NCI-H146 treated with DMSO at 0.1 percent for 48 hours (cell line): ENCODE measurements around the gene KLHDC7A.
"Not testable (repeated sequence)": the region's sequence is repeated elsewhere in the genome, so short reads cannot be mapped to it uniquely, and the experiment has no call there.

ENCODE experiments used
- DNase-seq: peaks from one replicate; lab custom pipeline; 2025; ENCODE audit not compliant: unreplicated experiment; lab: John Stamatoyannopoulos, UW

KLHDC7A gene

DNA sequence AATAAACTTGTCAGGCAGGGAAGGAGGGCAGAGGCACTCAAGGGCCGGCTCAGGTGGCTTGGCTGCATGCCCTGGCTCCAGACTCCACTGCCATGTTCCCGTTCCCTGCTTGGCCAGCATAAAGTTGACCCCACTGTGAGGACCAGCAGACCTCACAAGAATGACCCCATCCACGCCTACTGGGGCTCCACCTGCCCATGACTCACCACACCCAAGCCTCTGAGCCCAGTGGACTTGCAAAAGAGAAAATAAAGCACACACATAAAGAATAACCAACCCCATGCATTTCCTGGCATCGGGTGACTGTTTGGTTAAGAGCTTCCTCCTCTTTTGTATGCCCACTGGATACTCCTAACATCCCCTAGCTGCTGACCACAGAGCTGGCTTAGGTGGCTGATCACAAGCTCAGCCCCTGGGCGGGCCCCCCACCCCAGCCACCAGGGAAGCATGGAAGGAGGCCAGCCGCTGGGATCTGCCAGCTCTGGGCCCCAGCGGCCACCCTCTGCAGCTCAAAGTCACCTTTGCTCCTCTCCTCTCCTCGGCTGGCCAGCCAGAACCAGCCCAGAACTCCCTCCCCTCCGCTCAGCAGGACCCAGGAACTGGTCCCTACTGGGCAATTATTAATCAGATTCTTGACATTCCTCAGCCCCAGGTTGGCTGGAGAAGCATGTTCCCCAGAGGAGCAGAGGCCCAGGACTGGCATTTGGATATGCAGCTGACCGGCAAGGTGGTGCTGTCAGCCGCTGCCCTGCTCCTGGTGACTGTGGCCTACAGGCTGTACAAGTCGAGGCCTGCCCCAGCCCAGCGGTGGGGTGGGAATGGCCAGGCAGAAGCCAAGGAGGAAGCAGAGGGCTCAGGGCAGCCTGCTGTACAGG, at the start of gene KLHDC7A:
KLHDC7A (plus strand) TSS at position 616 of the 875 bp plus-strand sequence; CDS start at position 668, 52 bp downstream.
- DNase-seq = no peak

DNA sequence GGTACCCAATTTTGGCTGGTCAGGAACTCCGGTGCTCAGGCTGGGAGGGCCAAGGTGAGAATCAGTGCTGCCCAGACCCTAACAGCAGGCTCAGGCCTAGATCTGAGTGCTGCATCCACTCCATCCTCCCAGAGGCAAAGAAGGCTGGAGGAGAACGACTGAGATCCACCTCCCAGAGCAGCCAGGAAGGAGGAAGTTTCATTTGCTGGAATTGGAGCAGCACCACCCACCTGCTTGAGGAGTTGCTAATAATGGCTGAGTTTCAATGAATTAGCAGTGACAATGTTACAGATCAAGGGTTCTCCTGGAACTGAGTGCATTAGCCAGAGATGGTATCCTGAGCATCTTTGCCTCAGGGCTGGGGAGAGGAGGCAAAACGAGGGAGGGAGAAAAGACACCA, 46.7 kb upstream of the KLHDC7A start:
- no peak for DNase-seq

DNA sequence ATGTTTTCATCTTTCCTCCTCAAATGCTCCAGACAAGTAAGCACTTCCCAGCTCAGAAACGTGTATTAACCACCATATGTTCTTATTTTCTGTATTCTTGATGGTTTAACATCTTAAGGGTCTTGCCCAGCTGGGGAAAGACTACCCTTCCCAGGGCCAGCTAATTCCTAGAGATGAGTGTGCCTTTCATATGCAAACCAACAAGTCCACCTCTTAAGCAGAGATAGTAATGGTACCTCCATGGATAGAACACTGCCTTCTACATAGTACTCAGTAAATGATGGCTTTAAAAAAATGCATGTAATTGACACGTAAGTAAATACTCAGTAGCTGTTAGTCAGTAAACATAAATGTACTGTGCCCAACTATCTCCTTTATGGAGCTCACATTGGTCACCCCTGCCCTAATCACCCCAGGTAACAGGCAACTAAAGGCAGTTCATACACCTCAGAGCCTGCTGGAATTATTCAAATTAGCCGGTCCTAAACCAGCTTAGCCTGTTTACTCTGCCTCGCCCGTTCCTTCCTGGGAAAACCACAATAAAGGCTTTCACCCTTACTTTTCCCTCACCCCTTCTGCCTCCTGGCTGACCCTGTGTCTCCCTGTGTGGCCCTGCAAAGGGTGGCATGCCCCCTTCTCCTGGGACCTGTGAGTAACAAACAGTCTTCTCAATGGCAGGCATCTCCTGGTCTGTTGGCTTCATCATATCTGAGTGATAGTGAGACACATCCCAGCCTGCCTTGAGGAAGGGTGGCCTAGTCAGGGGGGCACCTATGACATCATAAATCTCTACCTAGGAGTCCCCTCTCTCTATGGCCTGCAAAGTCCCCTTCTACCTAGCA, 40.1 kb upstream of the KLHDC7A start:
- DNase-seq = no peak

DNA sequence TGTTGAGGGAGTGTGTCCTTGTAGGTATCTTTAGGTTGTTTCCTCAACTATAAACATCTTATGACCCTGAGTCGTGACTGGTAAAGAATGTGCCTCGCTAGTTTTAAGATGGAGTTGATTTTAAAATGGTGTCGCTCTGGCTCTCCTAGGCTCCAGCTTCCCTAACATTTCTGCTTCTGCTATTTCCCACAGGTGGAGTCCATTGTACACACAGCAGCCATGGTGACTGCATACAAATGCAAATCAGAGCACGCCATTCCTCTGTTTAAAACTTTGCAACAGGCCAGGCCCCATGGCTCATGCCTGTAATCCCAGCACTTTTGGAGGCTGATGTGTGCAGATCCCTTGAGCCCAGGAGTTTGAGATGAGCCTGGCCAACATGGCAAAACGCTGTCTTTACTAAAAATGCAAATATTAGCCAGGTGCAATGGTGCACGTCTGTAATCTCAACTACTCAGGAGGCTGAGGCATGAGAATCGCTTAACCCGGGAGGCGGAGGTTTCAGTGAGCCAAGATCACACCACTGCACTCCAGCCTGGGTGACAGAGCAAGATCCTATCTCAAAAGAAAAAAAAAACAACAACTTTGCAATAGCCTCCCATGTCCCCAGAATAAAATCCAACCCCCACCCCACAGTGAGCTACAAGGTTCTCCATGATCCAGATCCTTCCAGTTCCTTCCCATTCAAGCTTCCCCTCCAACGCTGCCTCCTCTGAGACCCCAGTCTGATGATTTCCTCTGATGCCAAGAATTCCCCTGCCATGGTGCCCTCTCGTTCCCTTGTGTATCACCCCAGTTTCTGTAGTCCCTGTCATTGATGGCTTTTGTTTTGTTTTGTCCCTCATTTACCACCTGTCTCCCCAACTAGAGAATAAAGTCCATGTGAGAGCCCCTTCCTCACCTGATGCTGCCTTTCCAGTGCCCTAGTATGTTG, 36.9 kb upstream of the KLHDC7A start:
- DNase-seq = no peak

DNA sequence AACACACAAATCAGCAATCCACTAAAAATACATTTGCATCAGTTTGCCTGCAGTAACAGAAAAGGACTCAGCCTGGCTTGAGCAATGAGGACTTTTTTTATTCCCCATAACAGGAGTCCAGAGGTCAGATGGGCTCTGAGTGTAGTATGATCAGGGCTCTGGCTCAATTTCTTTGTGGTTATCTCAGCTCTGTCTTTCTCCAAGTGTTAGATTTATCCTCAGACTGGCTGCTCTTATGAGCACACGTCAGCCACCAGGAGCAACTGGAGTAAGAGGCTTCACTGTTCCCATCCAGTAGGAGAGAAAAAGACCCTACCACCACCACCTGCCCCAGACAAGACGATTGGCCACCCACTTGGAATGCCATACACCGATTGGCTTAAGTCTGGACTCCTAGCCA, 36.2 kb upstream of the KLHDC7A start:
- no peak for DNase-seq

DNA sequence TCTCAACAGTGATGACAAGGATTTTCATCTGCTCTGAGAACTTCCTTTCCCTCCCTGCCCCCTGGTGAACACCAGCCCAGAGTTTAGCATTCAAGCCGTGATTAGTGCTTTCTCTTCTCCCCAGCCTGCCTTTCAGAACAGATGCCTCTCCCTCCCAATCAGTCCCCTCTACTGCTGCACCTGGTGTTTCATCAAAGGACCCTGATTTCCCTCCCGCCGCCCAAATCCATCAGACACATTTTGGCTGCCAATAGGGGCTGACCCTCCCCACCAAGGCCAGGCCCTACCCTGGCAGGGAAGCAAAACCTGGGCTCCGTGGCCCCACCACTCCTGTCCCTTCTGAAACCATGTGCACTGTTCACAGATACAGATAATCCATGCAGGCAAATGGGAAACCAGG, 34.0 kb upstream of the KLHDC7A start:
- DNase-seq = no peak

DNA sequence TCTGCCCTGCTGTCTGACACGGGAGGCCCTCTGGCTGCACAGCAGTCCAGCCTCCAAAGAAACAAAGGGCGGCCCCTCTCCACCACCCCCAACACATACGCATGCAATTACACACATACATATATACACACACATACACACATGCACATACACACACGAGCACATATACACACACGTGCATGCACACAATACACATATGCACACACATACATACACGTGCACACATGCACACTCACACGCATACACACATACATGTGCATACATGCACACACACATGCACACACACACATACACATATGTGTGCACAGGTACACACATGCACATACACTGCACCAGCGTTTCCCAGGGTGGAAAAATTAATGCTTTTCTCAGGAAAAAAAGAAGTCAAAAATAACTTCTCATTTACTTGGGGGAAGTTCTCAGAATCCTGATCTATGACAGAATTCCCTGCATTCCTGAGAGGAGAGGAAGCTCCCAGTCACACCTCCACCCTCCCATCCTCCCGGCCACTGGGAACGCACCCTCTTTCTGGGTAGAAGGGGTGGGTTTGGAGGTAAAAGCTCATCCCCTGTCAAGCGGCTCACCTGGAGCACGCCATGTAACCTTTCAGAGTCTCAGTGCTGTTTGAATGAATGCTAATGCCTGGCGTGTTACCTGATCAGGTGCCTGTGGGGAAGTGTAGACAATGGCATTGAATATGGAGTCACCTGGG, 33.1 kb upstream of the KLHDC7A start:
- no peak for DNase-seq

DNA sequence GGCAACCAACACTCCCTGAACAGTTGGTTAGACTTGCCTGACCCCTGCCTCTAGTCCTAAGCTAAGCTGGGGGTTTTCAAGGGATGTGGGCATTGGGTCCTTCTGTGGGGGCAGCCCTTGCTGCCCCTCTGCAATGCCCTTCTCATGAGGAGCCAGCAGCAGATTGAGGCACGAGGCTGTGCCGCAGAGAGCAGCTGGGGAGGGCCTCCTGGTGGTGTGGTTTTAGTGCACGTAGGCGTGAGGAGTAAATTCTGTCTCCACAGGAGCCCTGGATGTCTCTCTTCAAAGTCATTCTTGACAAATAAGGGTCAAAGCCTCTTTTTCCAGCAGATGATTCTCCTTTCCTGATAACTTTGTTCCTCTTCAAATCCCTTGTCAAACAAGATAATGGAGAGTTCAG, 31.8 kb upstream of the KLHDC7A start:
- no peak for DNase-seq

DNA sequence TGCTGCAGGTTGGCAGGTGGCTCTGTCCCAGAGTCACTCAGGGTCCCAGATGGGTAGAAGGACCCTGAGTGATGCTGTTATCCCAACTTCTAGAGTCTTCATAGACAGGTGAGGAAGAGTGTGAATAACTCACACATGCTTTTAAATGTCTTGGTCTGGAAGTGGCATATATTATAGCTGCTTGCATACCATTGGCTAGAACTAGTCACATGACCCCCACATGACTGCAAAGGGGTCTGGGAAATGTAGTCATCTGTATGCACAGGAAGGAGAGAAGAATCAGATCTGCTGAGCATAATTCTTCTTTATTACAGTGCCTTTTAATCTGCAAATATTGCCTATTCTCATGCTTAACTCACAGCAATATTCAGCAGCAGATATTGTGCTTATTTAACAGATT, 28.2 kb upstream of the KLHDC7A start:
- DNase-seq = no peak

DNA sequence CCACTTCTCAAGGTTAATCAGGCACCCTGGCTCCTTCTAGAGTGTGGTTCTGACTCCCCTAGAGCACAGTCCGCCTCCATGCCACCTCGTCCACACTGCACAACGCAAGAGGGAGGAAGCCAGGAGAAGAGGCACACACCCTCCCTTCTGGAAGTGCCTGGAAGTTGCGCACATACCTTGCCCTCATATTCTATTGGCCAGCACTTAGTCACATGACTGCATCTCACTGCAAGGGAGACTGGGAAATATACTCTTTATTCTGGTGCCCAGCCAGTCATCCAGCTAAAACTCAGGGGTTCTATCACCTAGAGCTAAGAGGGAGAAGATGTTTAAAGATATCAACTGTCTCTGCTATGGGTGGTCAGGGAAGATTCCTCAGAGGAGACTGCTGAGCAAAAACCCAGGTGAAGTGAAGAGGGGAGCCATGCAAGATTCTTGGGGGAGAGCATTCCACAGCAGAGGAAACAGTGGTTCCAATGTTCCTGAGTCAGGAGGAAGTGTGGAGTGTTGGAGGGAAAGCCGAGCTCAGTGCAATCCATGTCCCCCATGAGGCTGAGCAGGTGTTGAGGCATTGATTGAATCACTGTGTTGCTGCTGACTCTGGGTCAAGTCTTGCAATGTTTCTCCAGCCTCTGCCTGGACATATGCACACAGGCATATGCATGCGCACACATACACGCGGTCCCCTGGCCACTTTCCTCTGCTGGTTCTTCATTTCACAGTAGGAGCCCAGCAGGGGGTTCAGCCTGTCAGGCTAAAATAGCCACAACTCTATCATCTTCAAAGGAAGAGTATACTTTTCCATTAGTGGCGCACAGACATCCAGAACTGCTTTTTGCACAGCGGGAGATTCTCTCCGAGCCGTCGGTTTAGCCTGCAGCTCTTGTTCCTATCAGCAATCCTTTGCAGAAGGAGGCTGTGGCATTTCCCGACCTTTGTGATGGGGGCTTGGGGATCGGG, 22.3 kb upstream of the KLHDC7A start:
- DNase-seq = no peak

DNA sequence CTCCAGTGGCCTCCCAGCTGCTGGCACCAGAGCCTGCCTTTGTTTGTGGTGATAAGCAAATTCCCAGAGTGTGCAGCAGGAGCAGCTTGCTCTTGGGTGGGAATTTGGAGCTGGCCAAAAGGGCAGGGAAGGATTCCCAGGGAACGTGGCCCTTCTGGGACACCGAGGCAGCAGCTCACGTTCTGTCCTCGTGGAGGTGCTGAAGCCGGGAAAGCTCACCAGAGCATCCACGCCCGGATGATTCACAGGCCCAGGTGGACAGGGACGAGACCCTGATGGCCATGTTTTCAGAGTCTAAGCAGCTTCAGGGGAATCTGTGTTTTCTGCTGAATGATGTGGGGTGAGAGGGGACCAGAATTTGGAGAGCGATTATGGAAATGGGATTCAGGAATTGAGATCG, 19.1 kb upstream of the KLHDC7A start:
- no peak for DNase-seq

DNA sequence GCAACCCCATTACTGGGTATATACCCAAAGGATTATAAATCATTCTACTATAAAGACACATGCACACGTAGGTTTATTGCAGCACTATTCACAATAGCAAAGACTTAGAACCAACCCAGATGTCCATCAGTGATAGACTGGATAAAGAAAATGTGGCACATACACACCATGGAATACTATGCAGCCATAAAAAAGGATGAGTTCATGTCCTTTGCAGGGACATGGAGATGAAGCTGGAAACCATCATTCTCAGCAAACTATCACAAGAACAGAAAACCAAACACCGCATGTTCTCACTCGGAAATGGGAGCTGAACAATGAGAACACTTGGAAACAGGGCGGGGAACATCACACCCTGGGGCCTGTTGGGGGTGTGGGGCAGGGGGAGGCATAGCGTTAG, 18.2 kb upstream of the KLHDC7A start:
- DNase-seq = not testable (repeated sequence)

DNA sequence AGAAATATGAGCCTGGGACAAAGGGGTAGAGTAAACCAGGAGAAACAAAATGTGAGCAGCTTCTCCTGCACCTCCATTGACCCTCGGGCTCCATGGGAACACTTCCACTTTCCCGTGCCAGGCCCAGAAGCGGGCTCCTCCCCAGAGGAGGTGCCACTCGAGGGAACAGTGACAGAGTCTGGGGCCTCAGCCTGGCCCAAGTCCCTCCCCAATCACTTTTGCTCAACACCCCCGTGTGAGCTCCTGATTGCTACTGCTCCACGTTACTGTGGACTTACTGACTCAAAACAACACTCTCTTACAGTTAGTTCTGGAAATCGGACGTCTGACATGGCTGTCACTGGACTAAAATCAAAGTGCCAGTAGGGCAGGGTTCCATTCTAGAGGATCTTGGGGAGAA, 17.7 kb upstream of the KLHDC7A start:
- DNase-seq = no peak

DNA sequence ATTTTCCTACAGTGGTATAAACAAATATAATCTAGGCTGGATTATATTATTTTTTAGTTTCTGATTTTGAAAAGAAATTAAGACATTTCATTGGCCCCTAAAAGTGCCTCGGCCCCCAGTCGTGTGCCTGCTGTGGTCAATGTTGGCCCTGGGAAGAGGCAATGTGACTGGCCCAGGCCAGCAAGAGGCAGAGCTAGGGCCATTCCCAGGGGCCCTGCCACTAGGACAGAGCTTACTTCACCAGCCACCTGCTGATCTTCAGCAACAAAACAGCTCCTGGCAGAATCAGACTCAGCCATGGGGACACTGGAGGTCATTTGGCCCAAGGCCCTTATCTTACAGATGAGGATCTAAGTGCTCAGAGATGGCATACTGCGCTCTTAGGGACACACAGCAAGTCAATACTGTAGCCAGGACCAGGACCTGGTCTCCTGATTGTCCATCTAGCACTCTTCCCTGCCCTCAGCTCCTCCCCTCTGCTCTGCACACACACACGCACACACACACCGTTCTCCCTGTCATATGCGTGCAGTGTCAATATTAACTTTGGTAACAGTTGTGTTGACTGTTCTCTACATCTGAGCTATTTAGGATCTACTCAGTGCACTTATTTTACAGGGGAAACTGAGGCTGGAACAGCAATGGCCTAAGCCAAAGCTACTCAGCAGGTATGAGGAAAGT, 16.6 kb upstream of the KLHDC7A start:
- no peak for DNase-seq

DNA sequence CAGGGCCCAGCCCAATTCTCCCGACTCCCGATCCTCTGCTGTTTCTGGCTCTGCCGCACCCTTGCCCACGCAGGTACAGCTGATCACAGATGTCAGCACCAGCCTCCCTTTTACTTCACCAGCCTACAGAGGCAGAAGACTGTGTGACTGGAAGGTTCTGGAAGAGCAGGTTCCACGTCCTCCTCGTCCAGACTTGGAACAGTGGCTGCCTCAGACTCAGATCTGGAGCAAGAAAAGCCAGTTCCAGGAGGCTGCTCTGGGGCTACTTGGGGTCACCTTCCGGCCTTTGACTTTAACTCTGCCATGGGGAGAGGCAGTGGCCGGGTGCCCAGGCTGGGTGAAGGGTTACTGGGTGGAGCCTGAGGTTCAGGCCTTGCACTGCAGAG, 16.1 kb upstream of the KLHDC7A start:
- DNase-seq = no peak

DNA sequence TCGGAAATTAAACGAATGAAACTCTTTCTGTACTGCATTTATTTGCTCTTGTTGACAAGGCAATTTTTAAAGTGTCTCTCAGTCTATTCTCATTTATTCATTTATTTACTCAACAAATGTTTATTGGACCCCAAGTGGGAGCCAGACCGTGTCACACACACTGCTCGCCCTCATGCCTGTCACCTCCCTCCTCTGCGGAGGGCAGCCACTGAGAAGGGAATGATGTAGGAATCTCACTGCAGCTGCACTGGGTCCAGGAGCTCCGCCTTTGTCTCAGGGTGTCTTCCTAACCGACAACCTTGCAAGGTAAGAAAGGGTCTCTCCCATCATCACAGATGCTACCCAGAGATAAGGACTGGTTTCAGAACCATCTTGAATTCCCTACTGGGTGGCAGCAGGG, 14.1 kb upstream of the KLHDC7A start:
- DNase-seq = no peak

DNA sequence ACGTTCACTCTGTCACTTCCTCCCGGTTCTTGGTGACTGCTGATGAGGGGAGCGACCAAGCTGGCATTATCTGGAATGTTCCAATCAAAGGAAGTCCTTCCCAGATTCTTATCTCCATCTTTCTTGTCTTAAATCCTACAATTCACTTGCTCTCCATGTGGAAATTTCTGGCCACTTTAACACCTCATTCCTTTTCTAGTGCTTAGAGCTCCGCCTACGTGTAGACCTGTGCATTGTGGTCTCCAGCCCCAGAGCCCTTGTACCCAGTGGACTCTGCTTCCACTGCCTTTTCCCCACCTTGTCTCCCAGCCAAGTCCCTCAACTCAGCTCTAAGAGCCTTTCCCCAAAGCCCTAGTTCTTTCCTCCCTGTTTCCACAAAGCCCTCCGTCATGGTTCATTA, 12.2 kb upstream of the KLHDC7A start:
- DNase-seq = no peak

DNA sequence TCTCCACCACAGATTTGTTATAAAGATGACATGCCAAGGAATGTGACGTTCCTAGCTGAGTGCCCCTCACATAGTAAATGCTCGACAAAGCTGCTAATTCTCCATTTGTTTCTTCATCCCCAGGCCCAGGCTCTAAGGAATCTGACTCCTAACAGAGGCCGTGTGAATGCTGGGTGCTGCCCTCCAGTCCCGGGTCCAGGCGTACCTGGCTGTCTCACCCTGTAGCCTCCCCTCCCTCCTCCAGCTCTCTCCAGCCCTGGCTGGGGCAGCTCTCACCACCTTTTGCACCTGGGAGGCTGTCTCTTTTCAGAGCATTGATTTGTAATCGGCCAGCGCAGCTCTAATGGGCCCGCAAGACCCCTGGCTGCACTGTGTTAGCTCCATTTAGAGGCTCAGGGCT, 11.2 kb upstream of the KLHDC7A start:
- no peak for DNase-seq
